ENCODE results near the gene DRAM2.
A peak's percentile ranks its signal among the peaks of the same experiment; 100 is the strongest.
"Not testable (repeated sequence)": the region's sequence is repeated elsewhere in the genome, so short reads cannot be mapped to it uniquely, and the experiment has no call there.

DRAM2 gene

DNA sequence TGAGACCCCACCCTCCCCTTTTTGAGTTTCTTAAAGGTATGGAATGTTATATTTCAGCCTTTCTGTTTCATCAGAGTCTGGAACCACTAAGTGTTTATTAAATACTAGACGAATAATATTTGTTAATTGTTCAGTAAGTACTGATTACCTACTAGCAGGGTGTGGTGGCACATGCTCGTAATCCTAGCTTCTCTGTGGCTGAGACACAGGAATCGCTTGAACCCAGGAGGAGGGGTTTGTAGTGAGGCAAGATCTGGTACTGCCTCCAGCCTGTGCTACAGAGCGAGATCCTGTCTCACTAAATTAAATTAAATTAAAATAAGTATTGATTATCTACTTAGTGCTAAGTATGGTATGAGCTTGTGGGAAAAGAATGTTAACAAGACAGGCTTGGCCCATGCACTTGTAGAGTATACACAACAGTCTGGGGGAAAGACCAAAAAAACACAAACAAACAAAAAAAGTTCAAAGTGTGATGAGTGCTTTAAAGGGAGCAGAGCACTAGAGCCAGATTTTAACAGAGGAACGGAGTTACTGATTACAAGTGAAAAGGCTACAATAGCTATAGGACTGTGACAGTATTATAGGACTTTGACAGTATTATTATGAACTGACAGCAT is 2.6 kb upstream of the DRAM2 start:
- DNase-seq: no peak

DNA sequence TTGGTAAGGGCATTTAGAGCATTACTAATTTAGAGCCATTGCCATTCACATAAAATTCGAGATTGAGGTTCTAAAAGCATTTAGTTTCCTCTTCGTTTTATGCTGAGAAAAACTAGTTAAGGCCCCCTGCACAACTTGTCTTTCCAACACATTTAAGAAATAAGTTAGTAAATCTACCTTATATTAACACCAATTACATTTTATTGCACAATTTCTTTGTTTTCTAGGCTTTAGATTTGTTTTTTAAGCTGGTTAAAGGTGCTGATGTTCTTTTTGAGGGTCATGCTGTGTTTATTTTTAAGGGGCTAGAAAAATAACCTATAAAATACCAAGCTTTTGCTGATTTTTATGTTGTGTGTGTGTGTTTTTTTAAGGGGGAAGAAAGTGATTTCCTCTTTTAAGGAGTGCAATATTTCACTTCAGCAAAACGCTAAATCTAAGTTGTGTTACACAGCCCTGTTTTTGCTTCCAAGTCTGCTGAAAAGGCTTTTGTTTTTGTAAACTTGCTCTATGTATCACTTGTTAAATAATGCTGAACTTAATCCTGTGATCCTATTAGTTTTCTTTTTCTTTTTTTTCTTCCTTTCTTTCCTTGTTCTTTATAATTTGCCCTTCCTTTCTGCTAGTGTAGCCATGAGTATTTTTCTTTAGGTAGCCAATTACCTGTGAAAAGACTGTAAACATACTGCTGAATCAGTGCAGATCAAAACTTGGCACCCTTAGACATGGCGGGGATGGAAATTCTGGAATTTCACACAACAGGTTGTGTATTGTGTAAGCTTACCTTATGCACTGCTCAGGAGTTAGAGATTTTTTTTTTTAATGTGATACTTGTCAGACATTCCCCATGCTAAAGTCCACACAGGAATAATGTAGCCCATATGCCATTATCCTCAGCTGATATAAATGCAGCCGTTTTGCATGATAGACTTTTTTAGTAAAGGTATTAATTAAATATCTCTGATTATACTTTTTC is 1.6 kb upstream of the DRAM2 start:
- DNase-seq: peak in 1 of 2 experiments; percentile 8

DNA sequence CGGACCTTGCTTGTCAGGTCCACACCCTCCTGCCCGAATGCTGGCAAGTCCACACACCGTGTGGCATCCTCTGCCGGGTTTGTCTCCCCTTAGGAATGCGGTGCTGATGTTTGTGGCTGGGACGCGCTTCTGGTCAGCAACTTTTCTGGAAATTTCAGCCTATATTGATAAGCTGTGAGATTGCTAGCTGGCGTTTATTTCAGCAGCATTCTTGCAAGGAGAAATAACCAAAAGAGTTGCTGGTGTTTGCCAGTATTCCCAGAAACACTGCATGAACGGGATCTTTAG is 731 bp upstream of the DRAM2 start:
- DNase-seq: no peak

DNA sequence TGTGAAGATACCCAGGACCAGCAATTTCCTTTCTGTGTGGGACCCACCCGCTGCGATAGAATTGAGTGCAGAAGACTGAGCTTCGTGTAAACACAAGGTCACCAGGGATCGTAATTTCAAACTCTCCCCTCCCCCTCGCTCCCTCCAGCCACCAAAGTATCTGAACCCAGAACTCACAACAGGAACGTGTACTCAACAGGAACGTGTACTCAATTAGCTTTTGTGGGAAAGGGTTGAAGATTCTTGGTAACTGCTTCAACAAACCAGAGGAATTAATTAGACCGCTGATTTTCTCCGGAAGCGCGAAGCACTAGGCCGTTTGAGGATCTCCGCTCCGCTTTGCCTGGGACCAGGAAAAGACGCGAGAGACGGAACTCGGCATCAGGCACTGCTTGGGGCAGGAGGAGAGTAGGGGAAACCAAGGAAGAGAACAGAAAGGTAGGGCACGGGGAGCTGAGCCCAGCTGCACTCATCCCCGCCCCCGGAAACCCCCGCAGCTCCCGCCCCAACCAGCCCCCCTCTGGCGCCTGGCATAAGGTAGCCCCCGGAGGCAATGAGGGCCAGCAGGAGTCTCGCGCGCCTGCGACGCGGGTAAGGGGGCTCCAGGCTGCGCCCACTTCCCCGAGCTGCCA is 453 bp downstream of the DRAM2 start:
- DNase-seq: peak; percentile 52 to 75

DNA sequence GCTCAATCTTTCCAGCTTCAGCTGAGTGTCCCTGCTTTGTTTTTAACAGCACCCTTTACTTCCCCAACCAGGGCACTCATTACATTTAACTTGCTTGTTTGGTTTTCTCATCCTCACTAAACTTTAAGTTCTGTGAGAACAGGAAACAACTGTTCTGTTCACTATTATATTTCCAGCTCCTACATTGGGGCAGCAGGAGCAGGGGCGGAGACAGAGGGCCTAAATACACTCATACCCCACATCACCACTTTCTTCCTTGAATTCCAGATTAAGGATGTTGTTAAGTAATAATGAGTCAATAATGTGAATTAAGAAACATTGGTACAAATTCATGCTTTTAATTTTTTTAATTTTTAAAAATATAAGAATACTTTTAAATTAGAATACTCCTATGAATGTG is 6.0 kb downstream of the DRAM2 start:
- DNase-seq: peak; percentile 12 to 18

DNA sequence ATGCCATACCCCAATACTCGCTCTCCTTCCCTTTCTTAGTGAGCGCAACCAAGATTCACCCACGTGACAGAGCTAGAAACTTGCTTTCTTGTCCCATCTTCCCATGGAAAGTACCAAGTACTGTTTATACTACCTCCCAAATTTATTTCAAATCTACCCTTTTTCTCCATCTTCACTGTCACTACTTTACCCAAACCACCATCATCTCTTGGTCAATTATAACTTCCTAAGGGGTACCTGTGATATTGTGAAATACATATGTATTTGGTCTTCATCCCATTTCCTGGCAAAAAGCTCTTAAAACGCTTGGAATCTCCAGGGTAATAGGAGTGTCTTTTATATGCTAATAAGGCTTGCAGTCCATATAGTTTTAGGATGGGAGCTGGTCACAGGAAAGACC is 8.2 kb downstream of the DRAM2 start:
- no peak for DNase-seq

DNA sequence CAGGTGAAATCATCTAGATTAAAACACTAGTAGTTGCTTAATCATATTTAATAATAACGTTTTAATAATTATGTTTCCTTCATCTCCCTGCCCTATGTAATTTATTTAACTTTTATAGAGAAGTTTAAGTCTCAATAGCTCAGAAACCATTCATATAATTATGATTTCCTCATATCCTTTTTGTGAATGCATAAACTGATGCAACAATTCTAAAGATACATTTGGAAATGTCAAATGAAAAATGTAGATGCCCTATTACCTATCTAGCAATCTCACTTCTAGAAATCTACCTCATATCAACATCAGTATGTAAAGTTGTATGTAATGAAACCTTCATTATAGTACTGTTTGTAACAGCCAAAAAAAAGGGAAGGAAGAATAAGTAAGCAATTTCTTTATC is 10.5 kb downstream of the DRAM2 start:
- DNase-seq: peak in 1 of 2 experiments; percentile 7

DNA sequence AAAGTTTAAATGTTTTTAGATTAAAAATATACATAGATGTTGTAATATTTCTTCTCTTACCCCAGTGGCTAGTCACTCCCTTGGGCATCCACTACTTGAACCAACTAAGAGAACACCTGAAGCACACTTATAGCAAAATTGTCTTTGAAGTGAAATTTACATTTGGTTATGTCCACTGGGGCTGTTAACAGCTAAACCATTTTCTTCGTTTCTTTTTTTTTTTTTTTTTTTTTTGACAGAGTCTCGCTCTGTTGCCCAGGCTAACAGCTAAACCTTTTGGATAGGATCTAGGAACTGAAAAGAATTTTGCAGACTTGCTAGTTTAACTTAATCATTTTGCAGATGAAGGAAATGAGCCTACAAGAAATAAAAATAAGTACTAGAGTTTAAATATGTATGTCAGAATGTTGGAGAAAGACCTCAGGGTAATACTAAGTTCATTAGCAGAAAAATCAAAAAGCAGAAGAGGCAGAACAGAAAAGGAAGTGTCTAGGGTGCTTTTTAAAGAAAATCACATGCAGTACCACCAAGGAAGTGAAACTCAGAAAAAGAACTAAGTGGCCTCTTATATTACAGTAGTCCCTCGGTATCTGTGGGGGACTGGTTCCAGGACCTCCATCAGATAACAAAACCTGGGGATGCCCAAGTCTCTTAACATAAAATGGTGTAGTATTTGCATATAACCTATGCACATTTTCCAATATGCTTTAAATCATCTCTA is 11.8 kb downstream of the DRAM2 start:
- peak; percentile 63 to 64 for DNase-seq

DNA sequence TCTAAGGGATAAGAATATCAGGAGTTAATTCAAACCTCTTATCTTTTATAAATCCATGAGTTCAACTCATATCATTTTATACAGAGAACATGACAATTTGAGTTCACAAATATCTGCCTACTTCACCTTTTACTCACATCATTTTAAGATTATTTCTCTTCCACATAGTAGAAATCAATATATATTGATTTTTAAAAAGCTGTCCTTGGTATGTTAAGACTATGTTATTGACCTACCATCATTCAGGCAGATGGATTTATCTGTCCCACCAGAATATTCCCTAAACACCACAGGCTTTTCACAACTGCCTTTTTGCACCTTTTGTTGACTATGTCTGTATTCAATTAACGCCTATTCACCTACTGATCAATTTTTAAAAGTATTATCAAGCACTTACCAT is 13.5 kb downstream of the DRAM2 start:
- no peak for DNase-seq

DNA sequence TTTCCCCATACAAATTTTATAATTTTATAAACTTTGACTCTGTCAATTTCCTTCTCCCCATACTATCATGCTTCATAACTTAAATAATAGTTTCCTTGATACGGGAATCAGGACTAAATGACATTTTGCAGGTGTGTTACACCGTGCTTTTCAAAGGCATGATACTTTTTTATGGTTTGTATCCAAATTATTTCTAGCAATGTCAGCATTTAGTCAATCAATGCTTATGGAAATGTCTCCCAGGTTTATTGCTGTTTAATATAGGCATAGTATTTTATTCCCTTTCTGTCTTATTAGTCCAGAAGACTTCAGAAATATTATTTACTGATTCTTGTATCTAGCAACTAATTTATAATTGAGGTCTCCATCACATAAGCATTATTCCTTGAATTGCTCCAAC is 23.4 kb downstream of the DRAM2 start:
- DNase-seq: no peak

DNA sequence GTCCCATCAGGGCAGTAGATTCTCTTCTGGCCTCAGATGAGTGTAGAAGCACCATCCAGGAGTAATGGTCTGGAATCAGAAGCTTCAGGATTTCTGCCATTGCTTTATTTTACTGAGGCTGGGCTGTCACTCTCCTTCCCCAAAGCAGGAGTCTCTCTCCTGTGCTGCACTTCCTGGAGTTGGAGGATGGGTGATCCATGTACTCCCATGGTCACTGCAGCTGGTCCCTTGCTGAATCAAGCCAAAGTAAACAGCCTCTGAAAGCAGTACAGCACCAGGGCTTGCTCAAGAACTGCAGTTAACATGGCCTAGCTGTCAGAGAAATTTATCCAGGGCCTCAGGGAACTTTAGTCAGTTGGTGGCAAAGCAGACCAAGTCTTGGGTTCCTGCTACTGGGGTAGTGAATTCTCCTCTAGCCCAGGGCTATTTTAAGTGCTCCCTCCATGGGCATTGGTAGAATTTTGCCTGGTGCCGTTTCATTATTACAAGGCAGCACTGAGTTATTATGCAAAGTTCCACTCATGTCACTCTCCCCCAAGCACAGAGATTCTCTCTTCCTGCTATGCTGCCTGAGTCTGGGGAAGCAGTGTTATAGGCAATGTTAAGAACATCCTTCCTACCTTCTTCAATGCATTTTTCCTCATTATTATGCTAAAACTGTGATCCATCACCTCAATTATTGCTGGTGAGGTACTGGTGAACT is 29.5 kb downstream of the DRAM2 start:
- DNase-seq: no peak

DNA sequence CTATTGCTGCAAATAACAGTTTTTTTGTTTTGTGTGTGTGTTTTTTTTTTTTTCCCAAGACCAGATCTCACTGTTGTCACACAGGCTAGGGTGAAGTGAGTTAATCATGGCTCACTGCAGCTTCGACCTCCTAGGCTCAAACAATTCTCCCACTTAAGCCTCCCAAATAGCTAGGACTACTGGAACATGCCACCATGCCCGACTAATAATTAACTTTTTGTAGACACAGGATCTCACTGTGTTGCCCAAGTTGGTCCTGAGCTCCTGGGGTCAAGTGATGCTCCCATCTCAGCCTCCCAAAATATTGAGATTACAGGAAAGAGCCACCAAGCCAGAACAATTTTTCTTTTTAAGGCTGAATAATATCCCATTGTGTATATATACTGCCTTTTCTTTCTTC is 34.9 kb downstream of the DRAM2 start:
- no peak for DNase-seq

DNA sequence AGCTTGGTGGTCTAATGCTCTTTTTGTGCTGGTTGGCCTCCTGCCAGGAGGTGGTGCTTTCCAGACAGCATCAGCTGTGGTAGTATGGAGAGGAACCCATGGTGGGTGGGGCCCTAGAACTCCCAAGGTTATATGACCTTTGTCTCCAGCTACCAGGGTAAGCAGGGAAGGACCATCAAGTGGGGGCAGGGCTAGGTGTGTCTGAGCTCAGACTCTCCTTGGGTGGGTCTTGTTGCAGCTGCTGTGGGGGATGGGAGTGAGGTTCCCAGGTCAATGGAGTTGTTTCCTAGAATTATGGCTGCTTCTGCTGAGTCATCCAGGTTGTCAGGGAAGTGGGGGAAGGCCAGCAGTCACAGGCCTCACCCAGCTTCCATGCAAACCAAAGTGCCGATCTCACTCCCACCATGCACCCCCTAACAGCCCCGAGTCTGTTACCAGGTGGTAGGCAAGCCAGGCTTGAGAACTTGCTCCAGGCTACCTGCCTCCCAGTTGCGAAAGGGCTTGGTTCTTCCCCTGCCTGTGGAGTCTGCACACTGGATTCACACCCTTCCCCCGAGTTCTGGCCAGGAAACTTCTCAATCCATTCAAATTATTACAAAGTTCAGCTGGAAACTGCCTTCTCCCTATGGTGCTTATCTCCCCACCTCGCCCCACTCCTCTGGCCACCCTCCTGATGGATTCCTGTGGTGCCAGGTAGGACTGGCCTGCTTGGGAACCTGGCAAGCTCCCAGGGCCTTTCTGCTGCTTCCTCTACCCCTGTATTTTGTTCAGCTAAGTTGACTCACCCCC is 37.8 kb downstream of the DRAM2 start:
- DNase-seq: no peak

DNA sequence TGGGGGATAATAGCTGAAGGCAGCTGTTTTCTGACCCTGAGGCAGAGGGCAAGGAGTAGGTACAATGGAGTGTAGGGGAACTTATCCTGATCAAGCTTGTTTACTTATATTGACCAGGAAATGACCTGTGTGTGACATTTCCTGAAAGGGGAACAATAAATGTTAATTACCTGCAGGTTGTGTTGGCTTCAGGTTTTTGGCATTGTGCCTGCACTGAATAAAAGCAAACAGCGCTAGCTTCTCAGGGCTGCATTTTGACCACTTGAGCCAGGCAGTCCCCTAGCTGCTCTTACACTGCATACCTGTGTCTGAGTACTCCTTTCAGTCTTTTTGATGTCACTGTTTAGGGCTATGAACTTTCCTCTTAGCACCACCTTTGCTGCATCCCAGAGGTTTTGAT is 40.6 kb downstream of the DRAM2 start:
- DNase-seq: no peak

DNA sequence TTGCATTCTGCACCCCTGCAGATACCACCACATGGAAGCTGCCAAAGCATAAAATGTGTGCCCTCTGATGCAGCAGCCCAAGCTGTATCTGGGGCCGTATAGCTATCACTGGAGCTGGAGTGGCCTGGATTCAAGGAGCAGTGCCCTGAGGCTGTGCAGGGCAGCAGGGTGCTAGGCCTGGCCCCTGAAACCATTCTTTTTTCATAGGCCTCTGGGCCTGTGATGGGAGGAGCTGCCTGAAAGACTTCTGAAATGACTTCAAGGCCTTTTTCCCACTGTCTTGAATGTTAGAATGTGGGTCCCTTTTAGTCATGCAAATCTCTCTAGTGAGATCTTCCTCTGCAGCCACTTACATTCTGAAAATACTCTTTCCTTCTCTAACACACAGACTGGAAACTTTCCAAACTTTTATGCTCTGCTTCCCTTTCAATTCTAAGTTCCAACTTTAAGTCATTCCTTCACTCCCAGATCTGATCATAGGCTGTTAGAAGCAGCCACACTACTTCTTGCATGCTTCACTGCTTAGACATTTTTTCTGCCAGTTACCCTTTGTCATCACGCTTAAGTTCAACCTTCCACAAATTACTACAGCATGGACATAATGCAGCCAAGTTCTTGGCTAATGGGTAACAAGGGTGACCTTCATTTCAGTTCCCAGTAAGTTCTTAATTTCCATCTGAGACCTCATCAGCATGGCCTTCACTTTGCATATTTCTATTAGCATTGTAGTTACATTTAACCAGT is 42.4 kb downstream of the DRAM2 start:
- no peak for DNase-seq

DNA sequence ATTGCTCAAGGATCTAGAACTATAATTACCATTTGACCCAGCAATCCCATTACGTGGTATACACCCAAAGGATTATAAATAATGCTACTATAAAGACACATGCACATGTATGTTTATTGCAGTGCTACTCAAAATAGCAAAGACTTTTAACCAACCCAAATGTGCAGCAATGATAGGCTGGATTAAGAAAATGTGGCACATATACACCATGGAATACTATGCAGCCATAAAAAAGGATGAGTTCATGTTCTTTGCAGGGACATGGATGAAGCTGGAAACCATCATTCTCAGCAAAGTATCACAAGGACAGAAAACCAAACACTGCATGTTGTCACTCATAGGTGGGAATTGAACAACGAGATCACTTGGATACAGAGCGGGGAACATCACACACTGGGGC is 44.5 kb downstream of the DRAM2 start:
- DNase-seq: not testable (repeated sequence)

DNA sequence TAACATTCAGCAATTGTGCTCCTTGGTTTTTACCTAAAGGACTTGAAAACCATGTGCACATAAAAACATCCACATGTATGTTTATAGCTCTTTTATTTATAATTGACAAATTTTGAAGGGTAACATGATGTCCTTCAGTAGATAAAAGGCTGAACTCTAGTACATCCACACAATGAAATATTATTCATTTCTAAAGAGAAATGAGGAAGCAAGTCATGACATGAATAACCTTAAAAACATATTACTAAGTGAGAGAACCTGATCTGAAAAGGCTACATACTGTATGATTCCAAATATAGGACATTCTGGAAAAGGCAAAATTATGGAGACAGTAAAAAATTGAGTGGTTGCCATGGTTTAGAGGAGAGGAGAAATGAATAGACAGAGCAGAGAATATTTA is 50.3 kb downstream of the DRAM2 start:
- no peak for DNase-seq

DNA sequence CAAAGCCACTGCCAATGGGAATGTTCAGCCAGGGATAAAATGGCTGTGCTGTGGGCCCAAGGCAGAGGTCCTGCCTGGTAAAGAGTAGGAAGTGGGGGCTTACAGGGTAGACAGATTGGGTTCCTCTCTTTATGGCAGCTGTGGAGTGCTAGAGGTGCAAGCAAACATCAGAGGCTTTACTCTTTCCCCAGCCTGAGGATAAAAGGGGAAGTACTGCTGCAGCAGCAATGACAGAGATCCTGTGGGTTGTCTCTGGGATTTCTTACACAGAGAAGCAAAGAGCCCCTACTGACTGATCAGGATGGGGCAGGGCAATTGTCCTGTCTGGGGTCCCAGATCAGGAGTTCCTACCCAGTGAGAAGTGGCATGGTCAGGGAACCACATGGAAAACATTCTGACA is 54.2 kb downstream of the DRAM2 start:
- peak; percentile 29 to 38 for DNase-seq

DNA sequence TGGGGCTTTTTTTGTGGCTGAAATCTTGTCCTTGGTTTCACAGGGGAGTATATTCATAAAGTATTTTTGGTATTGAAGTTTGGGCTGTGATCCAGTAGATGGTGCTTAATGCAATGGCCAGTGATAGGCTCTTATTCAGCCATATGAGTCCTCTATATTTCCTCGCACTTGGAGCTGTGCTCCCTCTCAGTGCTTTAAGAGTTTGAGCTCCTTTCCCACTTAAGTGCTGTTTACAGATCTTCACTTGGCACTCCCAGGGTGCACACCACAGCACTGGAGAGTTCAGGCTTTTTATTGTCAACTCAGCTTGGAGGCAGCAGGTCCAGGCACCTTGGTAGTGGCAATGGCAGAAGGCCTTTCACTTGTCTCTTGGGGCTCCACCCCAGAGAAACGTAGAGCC is 54.9 kb downstream of the DRAM2 start:
- DNase-seq: no peak

DNA sequence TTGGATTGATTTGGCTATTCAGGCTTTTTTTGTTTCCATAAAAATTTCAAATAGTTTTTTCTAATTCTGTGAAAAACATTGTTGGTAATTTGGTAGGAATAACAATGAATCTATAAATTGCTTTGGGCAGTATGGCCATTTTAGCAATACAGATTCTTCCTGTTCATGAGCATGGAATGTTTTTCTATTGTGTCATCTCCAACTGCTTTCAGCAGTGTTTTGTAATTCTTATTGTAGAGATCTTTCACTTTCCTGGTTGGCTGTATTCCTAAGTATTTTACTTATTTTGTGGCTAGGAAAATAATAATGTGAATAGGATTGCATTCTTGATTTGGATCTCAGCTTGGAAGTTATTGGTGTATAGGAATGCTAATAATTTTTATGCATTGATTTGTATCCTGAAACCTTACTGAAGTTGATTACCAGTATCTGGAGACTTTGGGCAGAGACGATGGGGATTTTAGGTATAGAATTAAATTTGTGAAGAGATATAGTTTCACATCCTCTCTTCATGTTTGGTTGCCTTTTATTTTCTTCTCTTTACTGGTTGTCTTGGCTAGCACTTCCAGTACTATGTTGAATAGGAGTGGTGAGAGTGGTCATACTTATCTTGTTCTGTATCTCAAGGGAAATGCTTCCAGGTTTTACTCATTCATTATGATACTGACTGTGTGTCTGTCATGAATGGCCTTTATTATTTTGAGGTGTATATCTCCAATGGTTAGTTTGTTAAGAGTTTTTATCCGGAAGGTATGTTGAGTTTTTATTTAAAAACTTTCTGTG is 57.3 kb downstream of the DRAM2 start:
- DNase-seq: no peak

Data from Kasumi-1 (cell line).